ENCODE data around the gene ZYG11B. TPM values are rescaled to one million over a fixed set of nuclear protein-coding genes. Genes with fewer than 3 reads are reported as not detected.
"Not testable (repeated sequence)": the region's sequence is repeated elsewhere in the genome, so short reads cannot be mapped to it uniquely, and the experiment has no call there.

The ZYG11B gene
- total RNA-seq, 4 donors from 2014 or later: 27.5 to 38.5 (median 33.0) TPM

- Histone ChIP-seq H3K4me1 (no peaks in the 10 kb centered on the region), H3K36me3 (peaks cover 77% of the 10 kb centered on the region), H3K27ac (no peak overlapping the region), H3K27me3 (no peaks in the 10 kb centered on the region), H3K9me3 (no peaks in the 10 kb centered on the region), H3K4me3 (no peak overlapping the region)
- no peak for TF ChIP-seq CTCF (IDR thresholded peaks at IDR 0.05)
- no peak for TF ChIP-seq POLR2A (IDR thresholded peaks at IDR 0.05)
- no peak for TF ChIP-seq EP300 (IDR thresholded peaks at IDR 0.05)
- no peak for TF ChIP-seq POLR2AphosphoS5 (IDR thresholded peaks at IDR 0.05)
- 95% methylated on average over 2 of the region's 2 CpGs for WGBS
- no peak for DNase-seq (ENCODE audit: low spot score in 2 of 2)
These were observed 88.2 kb downstream of the ZYG11B start for GRCh38 chr1:52814465-52814864.

GRCh38 chr1:52820830-52821229 is 94.6 kb downstream of the ZYG11B start:
- H3K27ac ChIP-seq; H3K4me3 ChIP-seq; H3K27me3 ChIP-seq; DNase-seq (ENCODE audit: low spot score in 2 of 2); H3K9me3 ChIP-seq; H3K4me1 ChIP-seq: not testable (repeated sequence)
- H3K36me3 ChIP-seq: peaks cover 53% of the 10 kb centered on the region
- 97% methylated on average over 5 of the region's 5 CpGs for WGBS

- TF ChIP-seq POLR2A (IDR thresholded peaks at IDR 0.05): no peak
- no peak for TF ChIP-seq EP300 (IDR thresholded peaks at IDR 0.05)
- no peak for TF ChIP-seq POLR2AphosphoS5 (IDR thresholded peaks at IDR 0.05)
- TF ChIP-seq CTCF (IDR thresholded peaks at IDR 0.05): no peak
- no peak for DNase-seq (ENCODE audit: low spot score in 2 of 2)
- no peak overlapping the region for H3K4me3 ChIP-seq
- WGBS: 26% methylated on average over 1 of the region's 1 CpG
- H3K27ac ChIP-seq: no peak overlapping the region
- no peaks in the 10 kb centered on the region for H3K4me1 ChIP-seq
- H3K9me3 ChIP-seq: no peaks in the 10 kb centered on the region
- H3K27me3 ChIP-seq: no peaks in the 10 kb centered on the region
- H3K36me3 ChIP-seq: peaks cover 13% of the 10 kb centered on the region
These were observed 99.6 kb downstream of the ZYG11B start for GRCh38 chr1:52825868-52826267.

- H3K36me3 ChIP-seq: no peaks in the 10 kb centered on the region
- no peak for TF ChIP-seq EP300 (IDR thresholded peaks at IDR 0.05)
- TF ChIP-seq POLR2A (IDR thresholded peaks at IDR 0.05): no peak
- no peak for TF ChIP-seq POLR2AphosphoS5 (IDR thresholded peaks at IDR 0.05)
- no peak for TF ChIP-seq CTCF (IDR thresholded peaks at IDR 0.05)
- H3K9me3 ChIP-seq: no peaks in the 10 kb centered on the region
- H3K27me3 ChIP-seq: no peaks in the 10 kb centered on the region
- no peak for DNase-seq (ENCODE audit: low spot score in 2 of 2)
- WGBS: 82% methylated on average over 3 of the region's 3 CpGs
- no peak overlapping the region for H3K4me3 ChIP-seq
- no peaks in the 10 kb centered on the region for H3K4me1 ChIP-seq
- H3K27ac ChIP-seq: no peak overlapping the region
These were observed 108.5 kb downstream of the ZYG11B start for GRCh38 chr1:52834798-52835197.

GRCh38 chr1:52836035-52836434 is 109.8 kb downstream of the ZYG11B start:
- no peak for DNase-seq (ENCODE audit: low spot score in 2 of 2)
- Histone ChIP-seq H3K36me3 (no peaks in the 10 kb centered on the region), H3K27ac (no peak overlapping the region), H3K9me3 (no peaks in the 10 kb centered on the region), H3K4me1 (no peaks in the 10 kb centered on the region), H3K4me3 (no peak overlapping the region), H3K27me3 (no peaks in the 10 kb centered on the region)
- 59% methylated on average over 3 of the region's 3 CpGs for WGBS
- TF ChIP-seq CTCF (IDR thresholded peaks at IDR 0.05): no peak
- no peak for TF ChIP-seq EP300 (IDR thresholded peaks at IDR 0.05)
- no peak for TF ChIP-seq POLR2A (IDR thresholded peaks at IDR 0.05)
- no peak for TF ChIP-seq POLR2AphosphoS5 (IDR thresholded peaks at IDR 0.05)

GRCh38 chr1:52839175-52839574 is 112.9 kb downstream of the ZYG11B start:
- not testable (repeated sequence) for H3K9me3 ChIP-seq; H3K36me3 ChIP-seq; H3K4me3 ChIP-seq; DNase-seq (ENCODE audit: low spot score in 2 of 2); H3K27ac ChIP-seq
- H3K27me3 ChIP-seq: peaks cover 19% of the 10 kb centered on the region
- H3K4me1 ChIP-seq: peaks cover 12% of the 10 kb centered on the region
- WGBS: 92% methylated on average over 10 of the region's 10 CpGs

Data from suprapubic skin (tissue), 4 donors.